IMR-90 (cell line): ENCODE measurements around the gene LLCFC1.

Source experiments
- MXI1 ChIP-seq: IDR thresholded peaks from 2 replicates; pipeline ENCODE4 v1.6.1; 2012; ENCODE audit warnings: low read depth, mild to moderate bottlenecking, low read length, moderate library complexity, borderline replicate concordance
- NFE2L2 ChIP-seq: fragments of 150-350 bp; IDR thresholded peaks from 2 replicates; pipeline ENCODE4 v1.6.1; 2016; ENCODE audit warnings: low read depth, mild to moderate bottlenecking, low read length
- POLR2A ChIP-seq: IDR thresholded peaks from 2 replicates; pipeline ENCODE4 v1.6.1; 2012; ENCODE audit warnings: mild to moderate bottlenecking, low read depth, low read length
- RAD21 ChIP-seq: IDR thresholded peaks from 2 replicates; pipeline ENCODE4 v1.6.1; 2012; ENCODE audit warnings: low read length, improper control_type of control experiment
- RCOR1 ChIP-seq: IDR thresholded peaks from 2 replicates; pipeline ENCODE4 v1.6.1; 2012; ENCODE audit warnings: mild to moderate bottlenecking, low read length, improper control_type of control experiment; ENCODE audit not compliant: insufficient replicate concordance
- RFX5 ChIP-seq: IDR thresholded peaks from 2 replicates; pipeline ENCODE4 v1.8.0; 2012; ENCODE audit warnings: low read depth, mild to moderate bottlenecking, low read length, moderate library complexity
- SMC3 ChIP-seq: fragments of 150-350 bp; IDR thresholded peaks from 2 replicates; pipeline ENCODE4 v1.6.1; 2016; ENCODE audit warnings: low read depth, mild to moderate bottlenecking, antibody characterized with exemption, low read length, moderate library complexity
- TF ChIP-seq, protein P1 (sequence below): conservative IDR thresholded peaks from 2 replicates; pipeline ENCODE4 v1.5.1; 2012; ENCODE audit warnings: mild to moderate bottlenecking, low read depth, low read length, improper control_type of control experiment
- TF ChIP-seq, protein P2 (sequence below): fragments of 150-350 bp; IDR thresholded peaks from 2 replicates; pipeline ENCODE4 v1.6.1; 2016; ENCODE audit warnings: low read depth, mild to moderate bottlenecking, low read length, moderate library complexity, borderline replicate concordance

DNA sequence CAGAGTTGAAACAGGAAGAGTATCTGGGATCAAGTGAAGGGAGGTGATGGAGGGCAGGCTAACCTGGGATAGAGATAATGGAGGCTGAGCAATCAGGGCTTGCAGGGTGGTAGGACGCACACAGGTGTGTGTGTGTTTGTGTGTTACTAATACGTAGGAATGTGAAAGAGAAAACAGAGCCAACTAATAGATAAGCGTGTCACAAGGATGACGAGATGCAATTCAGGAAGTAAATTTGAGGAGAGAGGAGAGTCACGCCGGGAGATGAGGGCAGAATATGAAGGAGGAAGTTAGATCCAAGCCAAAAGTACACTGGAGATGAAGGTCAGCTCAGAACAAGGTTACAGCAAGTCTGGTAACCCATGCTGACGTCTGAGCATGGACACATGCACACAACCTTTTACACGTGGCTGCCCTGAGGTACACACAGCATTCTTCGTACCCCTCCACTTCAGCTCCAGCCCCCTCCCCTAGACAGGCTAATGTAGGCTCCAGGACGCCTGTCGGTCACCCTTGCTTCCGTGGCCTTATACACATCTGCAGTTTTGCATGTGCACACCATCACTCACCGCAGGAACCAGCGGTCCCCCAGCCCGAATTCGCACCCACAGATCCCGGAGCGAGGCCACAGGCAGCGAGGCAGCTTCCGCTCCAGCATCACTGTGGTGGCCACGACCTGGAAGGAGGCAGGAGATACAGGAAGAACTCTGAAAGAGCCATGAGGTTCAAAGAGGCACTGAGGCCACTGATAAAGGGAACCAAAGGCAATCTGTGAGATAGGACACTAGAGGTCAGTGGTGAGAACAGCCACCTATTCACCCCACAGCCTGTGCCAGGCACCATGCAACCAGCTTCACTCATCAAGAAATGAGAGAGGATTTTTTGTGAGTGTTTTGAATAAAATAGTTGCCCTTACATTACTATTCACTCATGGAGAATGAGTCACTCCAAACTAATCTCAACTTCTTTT lies 30.1 kb upstream of the LLCFC1 start:
- TF ChIP-seq, protein P1, sequence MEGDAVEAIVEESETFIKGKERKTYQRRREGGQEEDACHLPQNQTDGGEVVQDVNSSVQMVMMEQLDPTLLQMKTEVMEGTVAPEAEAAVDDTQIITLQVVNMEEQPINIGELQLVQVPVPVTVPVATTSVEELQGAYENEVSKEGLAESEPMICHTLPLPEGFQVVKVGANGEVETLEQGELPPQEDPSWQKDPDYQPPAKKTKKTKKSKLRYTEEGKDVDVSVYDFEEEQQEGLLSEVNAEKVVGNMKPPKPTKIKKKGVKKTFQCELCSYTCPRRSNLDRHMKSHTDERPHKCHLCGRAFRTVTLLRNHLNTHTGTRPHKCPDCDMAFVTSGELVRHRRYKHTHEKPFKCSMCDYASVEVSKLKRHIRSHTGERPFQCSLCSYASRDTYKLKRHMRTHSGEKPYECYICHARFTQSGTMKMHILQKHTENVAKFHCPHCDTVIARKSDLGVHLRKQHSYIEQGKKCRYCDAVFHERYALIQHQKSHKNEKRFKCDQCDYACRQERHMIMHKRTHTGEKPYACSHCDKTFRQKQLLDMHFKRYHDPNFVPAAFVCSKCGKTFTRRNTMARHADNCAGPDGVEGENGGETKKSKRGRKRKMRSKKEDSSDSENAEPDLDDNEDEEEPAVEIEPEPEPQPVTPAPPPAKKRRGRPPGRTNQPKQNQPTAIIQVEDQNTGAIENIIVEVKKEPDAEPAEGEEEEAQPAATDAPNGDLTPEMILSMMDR, result no peak
- no peak for TF ChIP-seq POLR2A
- TF ChIP-seq SMC3, result no peak
- TF ChIP-seq NFE2L2, result no peak
- TF ChIP-seq RCOR1, result no peak
- no peak for TF ChIP-seq RFX5
- TF ChIP-seq RAD21, result no peak
- no peak for TF ChIP-seq MXI1
- TF ChIP-seq, protein P2, sequence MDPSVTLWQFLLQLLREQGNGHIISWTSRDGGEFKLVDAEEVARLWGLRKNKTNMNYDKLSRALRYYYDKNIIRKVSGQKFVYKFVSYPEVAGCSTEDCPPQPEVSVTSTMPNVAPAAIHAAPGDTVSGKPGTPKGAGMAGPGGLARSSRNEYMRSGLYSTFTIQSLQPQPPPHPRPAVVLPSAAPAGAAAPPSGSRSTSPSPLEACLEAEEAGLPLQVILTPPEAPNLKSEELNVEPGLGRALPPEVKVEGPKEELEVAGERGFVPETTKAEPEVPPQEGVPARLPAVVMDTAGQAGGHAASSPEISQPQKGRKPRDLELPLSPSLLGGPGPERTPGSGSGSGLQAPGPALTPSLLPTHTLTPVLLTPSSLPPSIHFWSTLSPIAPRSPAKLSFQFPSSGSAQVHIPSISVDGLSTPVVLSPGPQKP, result no peak
